K562 (cell line): ENCODE results near the gene TMEM218.

ENCODE experiments used
- FOXO4 ChIP-seq: fragments of 450-650 bp; formaldehyde crosslinking; IDR thresholded peaks from 2 replicates; pipeline ENCODE4 v1.4.0; 2020; ENCODE audit warnings: mild to moderate bottlenecking, moderate library complexity
- HMGXB4 ChIP-seq: sonication (generic); formaldehyde crosslinking; IDR thresholded peaks from 2 replicates; pipeline ENCODE4 v1.8.1; 2023; ENCODE audit warnings: mild to moderate bottlenecking, missing genetic modification reagents
- MAFK ChIP-seq: IDR thresholded peaks from 2 replicates; pipeline ENCODE4 v1.6.1; 2011; ENCODE audit warnings: low read length, improper control_type of control experiment
- ZNF212 ChIP-seq: fragments of 450-650 bp; formaldehyde crosslinking; IDR thresholded peaks from 2 replicates; pipeline ENCODE4 v1.4.0; 2020; ENCODE audit warnings: mild to moderate bottlenecking
- ZNF507 ChIP-seq: conservative IDR thresholded peaks from 2 replicates; pipeline ENCODE4 v1.6.1; 2017; ENCODE audit warnings: missing genetic modification characterization, missing compliant biosample characterization
- TF ChIP-seq, protein P1 (sequence below), 3 experiments: IDR thresholded peaks in 2 of 3; conservative IDR thresholded peaks in 1 of 3; 2 replicates each; pipeline ENCODE4 v1.5.1; 2011 to 2012; ENCODE audit warnings: low read length in 3 of 3, mild to moderate bottlenecking in 3 of 3, control low read depth in 2 of 3, improper control_type of control experiment in 1 of 3, inconsistent platforms in 1 of 3, low read depth in 1 of 3, mixed read lengths in 1 of 3, moderate library complexity in 1 of 3; ENCODE audit not compliant: insufficient read depth in 2 of 3
- TF ChIP-seq, protein P2 (sequence below): fragments of 450-650 bp; IDR thresholded peaks from 2 replicates; pipeline ENCODE4 v1.6.1; 2018; ENCODE audit not compliant: partially characterized antibody

GRCh38 chr11:125092669-125093068, 18.8 kb downstream of the TMEM218 start:
- TF ChIP-seq ZNF212 (no peak), HMGXB4 (CRISPR knock-in tag) (no peak), MAFK (no peak), FOXO4 (CRISPR knock-in tag) (no peak), ZNF507 (tag) (no peak)
- TF ChIP-seq, protein P1, sequence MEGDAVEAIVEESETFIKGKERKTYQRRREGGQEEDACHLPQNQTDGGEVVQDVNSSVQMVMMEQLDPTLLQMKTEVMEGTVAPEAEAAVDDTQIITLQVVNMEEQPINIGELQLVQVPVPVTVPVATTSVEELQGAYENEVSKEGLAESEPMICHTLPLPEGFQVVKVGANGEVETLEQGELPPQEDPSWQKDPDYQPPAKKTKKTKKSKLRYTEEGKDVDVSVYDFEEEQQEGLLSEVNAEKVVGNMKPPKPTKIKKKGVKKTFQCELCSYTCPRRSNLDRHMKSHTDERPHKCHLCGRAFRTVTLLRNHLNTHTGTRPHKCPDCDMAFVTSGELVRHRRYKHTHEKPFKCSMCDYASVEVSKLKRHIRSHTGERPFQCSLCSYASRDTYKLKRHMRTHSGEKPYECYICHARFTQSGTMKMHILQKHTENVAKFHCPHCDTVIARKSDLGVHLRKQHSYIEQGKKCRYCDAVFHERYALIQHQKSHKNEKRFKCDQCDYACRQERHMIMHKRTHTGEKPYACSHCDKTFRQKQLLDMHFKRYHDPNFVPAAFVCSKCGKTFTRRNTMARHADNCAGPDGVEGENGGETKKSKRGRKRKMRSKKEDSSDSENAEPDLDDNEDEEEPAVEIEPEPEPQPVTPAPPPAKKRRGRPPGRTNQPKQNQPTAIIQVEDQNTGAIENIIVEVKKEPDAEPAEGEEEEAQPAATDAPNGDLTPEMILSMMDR (IDR thresholded peaks at IDR 0.05 in 2 of 3, conservative IDR thresholded peaks at IDR 0.05 in 1 of 3; ENCODE audit: insufficient read depth in 2 of 3, low read depth in 1 of 3, low read length in 3 of 3): no peak
- TF ChIP-seq, protein P2, sequence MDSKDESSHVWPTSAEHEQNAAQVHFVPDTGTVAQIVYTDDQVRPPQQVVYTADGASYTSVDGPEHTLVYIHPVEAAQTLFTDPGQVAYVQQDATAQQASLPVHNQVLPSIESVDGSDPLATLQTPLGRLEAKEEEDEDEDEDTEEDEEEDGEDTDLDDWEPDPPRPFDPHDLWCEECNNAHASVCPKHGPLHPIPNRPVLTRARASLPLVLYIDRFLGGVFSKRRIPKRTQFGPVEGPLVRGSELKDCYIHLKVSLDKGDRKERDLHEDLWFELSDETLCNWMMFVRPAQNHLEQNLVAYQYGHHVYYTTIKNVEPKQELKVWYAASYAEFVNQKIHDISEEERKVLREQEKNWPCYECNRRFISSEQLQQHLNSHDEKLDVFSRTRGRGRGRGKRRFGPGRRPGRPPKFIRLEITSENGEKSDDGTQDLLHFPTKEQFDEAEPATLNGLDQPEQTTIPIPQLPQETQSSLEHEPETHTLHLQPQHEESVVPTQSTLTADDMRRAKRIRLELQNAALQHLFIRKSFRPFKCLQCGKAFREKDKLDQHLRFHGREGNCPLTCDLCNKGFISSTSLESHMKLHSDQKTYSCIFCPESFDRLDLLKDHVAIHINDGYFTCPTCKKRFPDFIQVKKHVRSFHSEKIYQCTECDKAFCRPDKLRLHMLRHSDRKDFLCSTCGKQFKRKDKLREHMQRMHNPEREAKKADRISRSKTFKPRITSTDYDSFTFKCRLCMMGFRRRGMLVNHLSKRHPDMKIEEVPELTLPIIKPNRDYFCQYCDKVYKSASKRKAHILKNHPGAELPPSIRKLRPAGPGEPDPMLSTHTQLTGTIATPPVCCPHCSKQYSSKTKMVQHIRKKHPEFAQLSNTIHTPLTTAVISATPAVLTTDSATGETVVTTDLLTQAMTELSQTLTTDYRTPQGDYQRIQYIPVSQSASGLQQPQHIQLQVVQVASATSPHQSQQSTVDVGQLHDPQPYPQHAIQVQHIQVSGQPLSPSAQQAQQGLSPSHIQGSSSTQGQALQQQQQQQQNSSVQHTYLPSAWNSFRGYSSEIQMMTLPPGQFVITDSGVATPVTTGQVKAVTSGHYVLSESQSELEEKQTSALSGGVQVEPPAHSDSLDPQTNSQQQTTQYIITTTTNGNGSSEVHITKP: no peak
